ENCODE data around the gene ETHE1.
A peak's percentile ranks its signal among the peaks of the same experiment; 100 is the strongest.

DNA sequence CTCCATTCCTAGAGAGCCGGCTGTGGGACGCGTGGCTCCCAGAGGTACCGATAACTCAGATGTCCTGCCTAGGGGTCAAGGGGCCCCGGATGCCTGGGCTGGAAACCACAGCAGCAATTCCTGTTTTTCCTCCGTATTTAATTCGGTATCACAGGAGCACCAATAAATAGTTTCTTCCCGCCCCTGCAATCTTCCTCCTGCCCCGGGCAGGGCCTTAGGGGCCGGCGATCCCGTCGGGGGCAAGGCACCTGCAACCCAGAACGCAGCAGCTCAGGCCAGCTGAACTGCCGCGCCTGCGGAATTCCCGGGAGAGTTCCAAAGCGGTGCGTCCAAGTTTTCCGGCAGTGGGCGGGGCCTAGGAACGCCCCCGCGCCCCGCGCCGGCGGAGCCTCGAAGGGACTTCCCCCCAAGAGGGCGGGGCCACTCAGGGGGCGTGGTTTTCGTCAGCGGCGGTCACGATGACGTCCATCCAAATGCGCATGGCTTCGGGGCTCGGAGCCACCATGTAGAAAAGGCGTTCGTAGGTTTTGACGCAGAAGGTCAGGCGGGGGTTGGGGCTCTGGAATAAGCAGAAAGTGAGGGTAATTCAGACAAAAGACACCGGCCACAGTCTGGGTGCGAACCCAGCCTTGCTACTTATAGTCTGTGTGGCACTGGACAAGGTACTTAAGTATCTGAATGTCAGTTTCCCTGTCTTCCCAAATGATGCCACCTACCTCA lies 51.9 kb downstream of the ETHE1 start:
- TF ChIP-seq, protein P1, sequence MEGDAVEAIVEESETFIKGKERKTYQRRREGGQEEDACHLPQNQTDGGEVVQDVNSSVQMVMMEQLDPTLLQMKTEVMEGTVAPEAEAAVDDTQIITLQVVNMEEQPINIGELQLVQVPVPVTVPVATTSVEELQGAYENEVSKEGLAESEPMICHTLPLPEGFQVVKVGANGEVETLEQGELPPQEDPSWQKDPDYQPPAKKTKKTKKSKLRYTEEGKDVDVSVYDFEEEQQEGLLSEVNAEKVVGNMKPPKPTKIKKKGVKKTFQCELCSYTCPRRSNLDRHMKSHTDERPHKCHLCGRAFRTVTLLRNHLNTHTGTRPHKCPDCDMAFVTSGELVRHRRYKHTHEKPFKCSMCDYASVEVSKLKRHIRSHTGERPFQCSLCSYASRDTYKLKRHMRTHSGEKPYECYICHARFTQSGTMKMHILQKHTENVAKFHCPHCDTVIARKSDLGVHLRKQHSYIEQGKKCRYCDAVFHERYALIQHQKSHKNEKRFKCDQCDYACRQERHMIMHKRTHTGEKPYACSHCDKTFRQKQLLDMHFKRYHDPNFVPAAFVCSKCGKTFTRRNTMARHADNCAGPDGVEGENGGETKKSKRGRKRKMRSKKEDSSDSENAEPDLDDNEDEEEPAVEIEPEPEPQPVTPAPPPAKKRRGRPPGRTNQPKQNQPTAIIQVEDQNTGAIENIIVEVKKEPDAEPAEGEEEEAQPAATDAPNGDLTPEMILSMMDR (IDR thresholded peaks at IDR 0.05) = no peak
- peak in 1 of 2 donors; percentile 64 for TF ChIP-seq POLR2A (IDR thresholded peaks at IDR 0.05)
